GM19438 (cell line): ENCODE results near the gene ABCA13.
"Not testable (repeated sequence)": the region's sequence is repeated elsewhere in the genome, so short reads cannot be mapped to it uniquely, and the experiment has no call there.

ENCODE experiments used
- ATAC-seq: cut with Tn5 transposase; IDR thresholded peaks from one replicate; pipeline ENCODE4 v1.9.1; 2021; ENCODE audit warnings: low read depth; ENCODE audit not compliant: unreplicated experiment

Gene ABCA13

GRCh38 chr7:48171202-48171601 is at the start of gene ABCA13:
Gene ABCA13, plus strand, starts transcription at chr7:48171458. Its CDS starts 26 bp downstream, at chr7:48171484.
- ATAC-seq = no peak

GRCh38 chr7:48126037-48126436 is 45.2 kb upstream of the ABCA13 start:
- ATAC-seq = no peak

- no peak for ATAC-seq
Observed at GRCh38 chr7:48130658-48131108, 40.6 kb upstream of the ABCA13 start.

- no peak for ATAC-seq
Observed at GRCh38 chr7:48132792-48133191, 38.5 kb upstream of the ABCA13 start.

- no peak for ATAC-seq
Observed at GRCh38 chr7:48139459-48139858, 31.8 kb upstream of the ABCA13 start.

- ATAC-seq = no peak
Observed at GRCh38 chr7:48140001-48140681, 31.1 kb upstream of the ABCA13 start.

- no peak for ATAC-seq
Observed at GRCh38 chr7:48141521-48141920, 29.7 kb upstream of the ABCA13 start.

- ATAC-seq = no peak
Observed at GRCh38 chr7:48144291-48144768, 26.9 kb upstream of the ABCA13 start.

GRCh38 chr7:48147078-48147591 is 24.1 kb upstream of the ABCA13 start:
- ATAC-seq = no peak

GRCh38 chr7:48147690-48148089 is 23.6 kb upstream of the ABCA13 start:
- not testable (repeated sequence) for ATAC-seq

GRCh38 chr7:48148311-48148710 is 22.9 kb upstream of the ABCA13 start:
- ATAC-seq = no peak

- ATAC-seq = no peak
Observed at GRCh38 chr7:48149058-48149457, 22.2 kb upstream of the ABCA13 start.

- no peak for ATAC-seq
Observed at GRCh38 chr7:48150086-48150485, 21.2 kb upstream of the ABCA13 start.

- no peak for ATAC-seq
Observed at GRCh38 chr7:48154792-48155413, 16.4 kb upstream of the ABCA13 start.

GRCh38 chr7:48158404-48158803 is 12.9 kb upstream of the ABCA13 start:
- no peak for ATAC-seq

- ATAC-seq = no peak
Observed at GRCh38 chr7:48161407-48162125, 9.7 kb upstream of the ABCA13 start.

GRCh38 chr7:48165157-48165556 is 6.1 kb upstream of the ABCA13 start:
- no peak for ATAC-seq

- ATAC-seq = no peak
Observed at GRCh38 chr7:48168159-48168558, 3.1 kb upstream of the ABCA13 start.

- ATAC-seq = no peak
Observed at GRCh38 chr7:48170506-48170905, 752 bp upstream of the ABCA13 start.

- no peak for ATAC-seq
Observed at GRCh38 chr7:48173313-48173712, 2.1 kb downstream of the ABCA13 start.

- no peak for ATAC-seq
Observed at GRCh38 chr7:48173756-48174382, 2.6 kb downstream of the ABCA13 start.
